ENCODE measurements around the gene TUBB1.

GRCh38 chr20:59010321-59010994 is 8.8 kb upstream of the TUBB1 start:
- TF ChIP-seq CTCF (IDR thresholded peaks at IDR 0.05; ENCODE audit: insufficient read depth, low read length) = no peak
- no peak for TF ChIP-seq POLR2AphosphoS5 (IDR thresholded peaks at IDR 0.05; ENCODE audit: low read depth)
- no peak for TF ChIP-seq REST (IDR thresholded peaks at IDR 0.05; ENCODE audit: insufficient replicate concordance, low read depth)
- TF ChIP-seq GABPA (IDR thresholded peaks at IDR 0.05; ENCODE audit: low read depth) = no peak

Measured in HL-60 (cell line).